NCI-H1105 (cell line): ENCODE results near the gene CISD2.
"Not testable (repeated sequence)": the region's sequence is repeated elsewhere in the genome, so short reads cannot be mapped to it uniquely, and the experiment has no call there.

Experiments
- DNase-seq: peaks from one replicate; lab custom pipeline; 2025; lab: John Stamatoyannopoulos, UW

Gene CISD2

DNA sequence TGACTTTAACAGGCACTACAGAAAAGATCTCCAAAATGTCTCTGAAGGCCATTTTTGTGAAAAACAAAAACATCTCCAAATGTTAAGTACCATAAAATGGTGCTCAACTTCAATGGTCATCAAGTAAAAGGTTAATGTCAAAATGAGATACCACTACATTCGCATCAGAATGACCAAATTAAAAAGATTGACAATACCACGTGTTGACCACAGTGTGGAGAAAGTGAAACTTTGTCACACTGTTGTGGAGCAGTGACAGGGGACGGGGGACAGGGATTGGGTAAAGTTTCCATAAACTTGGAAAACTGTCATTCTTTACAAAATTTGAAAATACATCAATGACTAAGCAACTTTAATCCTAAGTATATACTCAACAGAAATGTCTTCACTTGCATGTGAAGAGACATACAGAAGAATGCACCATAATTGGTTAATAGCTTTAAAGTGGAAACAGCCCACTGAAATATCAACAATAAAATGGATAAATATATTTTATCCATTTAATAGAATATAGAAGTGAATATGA is 19.1 kb upstream of the CISD2 start:
- no peak for DNase-seq

DNA sequence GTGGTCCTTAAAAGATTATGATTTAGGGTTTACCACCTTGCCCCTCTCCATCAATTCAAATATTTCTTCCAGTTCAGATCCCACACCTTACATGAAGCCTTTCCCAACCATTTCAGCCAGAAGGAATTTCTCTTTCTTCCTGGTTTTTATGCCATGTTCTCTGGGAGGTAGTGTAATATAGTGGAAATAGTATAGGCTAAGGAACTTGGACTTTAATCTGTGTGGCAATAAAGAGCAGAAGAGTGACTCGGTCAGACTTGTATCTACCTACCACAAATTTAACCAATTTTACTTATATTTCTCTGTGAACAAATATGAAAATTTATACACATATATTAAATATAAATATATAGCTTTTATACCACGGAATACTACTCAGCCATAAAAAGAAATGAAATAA is 18.4 kb upstream of the CISD2 start:
- DNase-seq: no peak

DNA sequence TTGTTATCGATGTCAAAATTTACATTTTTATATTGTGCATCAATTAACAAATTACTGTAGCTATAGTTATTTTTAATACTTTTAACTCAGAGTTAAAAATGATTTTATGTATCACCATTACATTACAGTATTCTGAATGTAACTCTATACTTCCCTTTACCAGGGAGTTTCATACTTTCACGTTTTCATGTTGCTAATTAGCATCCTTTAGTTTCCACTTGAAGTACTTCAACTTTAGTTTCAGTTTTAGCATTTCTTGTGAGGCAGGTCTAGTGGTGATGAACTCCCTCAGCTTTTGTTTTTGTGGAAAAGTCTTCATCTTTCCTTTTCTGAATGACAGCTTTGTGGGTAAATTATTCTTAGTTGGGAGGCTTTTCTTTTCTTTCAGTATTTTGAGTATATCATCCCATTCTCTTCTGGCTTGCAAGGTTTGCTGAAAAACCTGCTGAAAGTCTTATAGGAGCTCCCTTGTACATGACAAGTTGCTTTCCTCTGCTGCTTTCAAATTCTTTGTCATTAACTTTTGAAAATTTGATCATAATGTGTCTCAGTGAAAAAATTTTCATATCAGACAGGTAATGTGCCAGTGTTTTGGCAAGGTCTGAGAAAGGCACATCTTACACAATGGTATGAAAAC is 9.8 kb upstream of the CISD2 start:
- no peak for DNase-seq

DNA sequence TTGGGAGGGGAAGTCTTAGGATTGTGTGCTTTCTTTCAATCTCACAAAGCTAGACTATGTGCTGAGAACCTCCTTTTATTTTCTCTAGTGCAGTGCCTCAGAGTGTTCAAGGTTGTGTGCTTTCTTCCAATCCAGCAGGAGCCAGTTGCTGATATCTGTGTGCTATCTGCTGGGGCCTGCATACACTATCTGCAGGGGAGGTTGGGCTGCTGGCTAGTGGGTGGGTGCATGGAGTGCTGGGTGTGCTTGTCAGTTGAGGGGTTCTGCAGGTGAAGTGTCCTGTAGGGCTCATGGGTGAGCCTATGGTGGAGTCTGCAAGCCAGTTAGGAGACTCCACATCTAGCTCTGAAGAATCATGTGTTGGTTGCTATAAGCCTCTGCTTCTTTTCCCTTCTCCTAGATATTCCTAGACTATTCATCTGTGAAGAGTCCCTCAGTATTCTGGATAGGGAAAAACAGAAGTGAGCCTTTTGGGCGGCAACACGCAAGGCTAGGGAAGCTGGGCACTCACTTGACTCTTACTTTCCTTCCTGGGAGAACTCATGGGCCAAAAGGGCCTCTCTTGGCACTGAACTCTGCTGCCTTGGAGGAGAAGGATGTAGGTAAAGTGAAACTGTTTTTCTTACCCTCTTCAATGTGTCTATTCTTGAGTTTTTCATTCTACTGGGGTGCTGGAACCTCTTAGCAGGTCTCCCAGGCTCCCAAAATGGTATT is 8.0 kb upstream of the CISD2 start:
- DNase-seq: no peak

DNA sequence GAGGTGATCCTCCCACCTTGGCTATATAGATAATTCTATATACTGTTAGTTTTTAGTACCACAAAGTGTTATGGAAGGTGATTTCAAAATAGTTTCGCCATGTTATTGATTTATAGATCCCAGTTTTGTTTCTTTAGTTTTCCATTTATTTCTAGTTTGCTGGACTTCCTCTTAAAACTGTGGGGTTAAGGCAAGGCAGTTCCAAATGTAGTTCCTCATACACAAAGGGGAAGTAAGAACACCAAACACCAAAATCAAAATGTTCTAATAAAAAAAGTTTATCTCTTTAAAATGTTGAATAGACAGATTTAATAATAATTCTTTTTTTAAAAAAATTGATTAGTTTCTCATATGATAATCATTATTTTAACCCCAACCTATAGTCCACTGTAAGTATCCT is 6.8 kb upstream of the CISD2 start:
- DNase-seq: no peak

DNA sequence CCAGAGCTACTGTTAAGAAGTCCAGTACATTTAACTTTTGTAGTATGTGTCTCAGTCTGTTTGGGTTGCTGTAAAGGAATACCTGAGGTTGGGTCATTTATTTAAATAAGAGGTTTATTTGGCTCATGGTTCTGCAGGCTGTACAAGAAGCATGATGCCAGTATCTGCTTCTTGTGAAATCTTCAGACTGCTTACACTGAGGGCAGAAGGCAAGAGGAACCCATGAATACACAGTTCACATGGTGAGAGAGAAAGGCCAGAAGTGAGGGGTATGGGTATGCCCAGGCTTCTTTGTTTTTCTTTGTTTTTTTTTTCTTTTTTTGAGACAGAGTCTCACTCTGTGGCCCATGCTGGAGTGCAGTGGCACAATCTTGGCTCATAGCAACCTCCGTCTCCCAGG is 6.0 kb upstream of the CISD2 start:
- no peak for DNase-seq

DNA sequence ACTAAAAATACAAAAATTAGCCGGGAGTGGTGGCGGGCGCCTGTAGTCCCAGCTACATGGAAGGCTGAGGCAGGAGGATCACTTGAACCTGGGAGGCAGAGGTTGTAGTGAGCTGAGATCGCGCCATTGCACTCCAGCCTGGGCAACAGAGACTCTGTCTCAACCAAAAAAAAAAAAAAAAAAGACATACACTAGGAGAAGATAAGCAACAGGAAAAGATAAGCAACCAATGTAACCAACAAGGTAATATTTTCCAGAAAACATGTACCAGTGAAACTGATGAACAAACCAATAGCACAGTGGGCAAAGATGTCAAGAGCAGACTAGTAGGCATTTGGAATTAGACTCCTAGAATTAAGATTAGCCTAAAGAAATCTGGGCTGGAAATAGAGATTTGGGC is 3.5 kb upstream of the CISD2 start:
- not testable (repeated sequence) for DNase-seq

DNA sequence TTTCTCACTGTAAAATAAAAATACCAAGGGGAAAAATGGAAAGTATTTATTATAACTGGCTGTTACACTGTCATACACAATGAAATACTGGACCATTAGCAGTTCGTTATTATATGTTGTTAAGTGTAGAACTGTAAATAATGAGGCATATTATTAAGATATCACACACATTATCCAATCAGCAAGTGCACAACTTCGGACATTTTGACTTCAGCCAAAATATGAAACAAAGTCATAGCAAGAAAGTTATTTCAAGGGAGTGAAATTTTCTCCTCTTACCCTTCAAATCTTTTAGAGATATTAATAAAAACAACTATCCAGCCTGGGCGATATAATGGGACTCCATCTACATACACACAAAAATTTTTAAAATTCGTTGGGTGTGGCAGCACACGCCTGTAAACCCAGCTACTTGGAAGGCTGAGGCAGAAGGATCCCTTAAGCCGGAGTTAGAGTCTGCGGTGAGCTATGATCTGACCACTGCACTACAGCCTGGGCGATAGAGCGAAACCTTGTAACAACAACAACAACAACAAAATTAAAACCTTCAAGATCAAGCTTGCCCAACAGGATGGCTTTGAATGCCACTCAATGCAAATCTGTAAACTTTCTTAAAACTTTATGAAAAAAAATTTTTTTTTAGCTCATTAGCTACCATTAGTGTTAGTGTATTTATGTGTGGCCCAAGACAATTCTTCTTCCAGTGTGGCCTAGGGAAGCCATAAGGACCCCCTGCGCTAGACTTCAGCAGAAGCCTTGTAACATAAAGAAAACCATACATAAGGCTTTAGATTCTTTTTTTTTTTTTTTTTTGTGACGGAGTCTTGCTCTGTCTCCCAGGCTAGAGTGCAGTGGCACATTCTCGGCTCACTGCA is 1.3 kb upstream of the CISD2 start:
- DNase-seq: no peak

DNA sequence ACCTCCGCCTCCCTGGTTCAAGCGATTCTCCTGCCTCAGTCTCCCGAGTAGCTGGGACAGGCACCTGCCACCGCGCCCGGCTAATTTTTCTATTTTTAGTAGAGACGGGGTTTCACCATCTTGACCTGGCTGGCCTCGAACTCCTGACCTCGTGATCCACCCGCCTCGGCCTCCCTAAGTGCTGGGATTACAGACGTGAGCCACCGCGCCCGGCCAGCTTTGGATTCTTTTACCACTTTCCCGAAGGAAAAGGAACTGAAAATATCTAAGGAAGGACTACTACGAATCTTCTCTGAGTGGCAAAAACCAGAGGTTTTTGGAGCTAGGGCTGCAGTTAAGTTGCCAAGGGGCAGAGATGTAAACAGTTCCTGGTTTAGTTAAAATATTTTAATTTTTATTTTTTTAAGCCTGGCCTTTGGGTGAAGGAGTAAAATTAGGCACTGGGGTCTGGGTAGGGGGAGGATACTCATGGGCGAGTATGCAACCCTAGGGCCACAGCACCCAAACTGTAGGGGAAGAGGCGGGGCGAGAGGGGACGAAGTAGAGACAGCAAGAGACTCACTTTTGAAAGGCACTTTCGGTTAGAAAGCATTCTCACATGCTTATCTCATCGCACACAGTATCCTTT is 525 bp upstream of the CISD2 start:
- no peak for DNase-seq

DNA sequence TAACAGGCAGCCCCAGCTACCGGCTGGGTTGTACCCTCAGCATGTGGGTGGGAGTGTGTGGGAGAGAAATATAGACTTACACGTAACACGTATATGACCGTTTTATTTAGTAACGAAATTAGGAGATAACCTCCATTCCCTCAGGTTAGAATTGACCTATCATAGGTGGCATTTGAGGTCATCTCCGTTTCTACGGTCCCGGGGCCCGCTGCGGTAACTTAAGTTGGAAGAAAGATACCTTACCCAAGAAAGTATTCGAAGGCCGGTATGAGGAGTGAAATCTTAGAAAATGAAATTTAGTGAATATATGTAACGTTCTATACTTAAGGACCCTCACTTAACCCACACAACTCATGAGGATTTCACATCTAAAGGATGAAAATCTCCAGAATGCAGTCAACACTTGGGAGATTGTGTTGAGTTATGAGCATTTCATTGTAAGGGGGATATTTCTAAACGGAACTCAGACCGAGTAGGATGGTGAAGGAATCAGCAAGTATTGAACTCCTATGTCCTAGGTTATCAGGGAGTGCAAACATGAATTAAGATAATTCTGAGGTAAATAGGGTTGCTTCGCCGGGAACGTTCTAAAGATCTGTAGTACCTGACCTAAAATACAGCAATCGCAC is 891 bp downstream of the CISD2 start:
- DNase-seq: no peak

DNA sequence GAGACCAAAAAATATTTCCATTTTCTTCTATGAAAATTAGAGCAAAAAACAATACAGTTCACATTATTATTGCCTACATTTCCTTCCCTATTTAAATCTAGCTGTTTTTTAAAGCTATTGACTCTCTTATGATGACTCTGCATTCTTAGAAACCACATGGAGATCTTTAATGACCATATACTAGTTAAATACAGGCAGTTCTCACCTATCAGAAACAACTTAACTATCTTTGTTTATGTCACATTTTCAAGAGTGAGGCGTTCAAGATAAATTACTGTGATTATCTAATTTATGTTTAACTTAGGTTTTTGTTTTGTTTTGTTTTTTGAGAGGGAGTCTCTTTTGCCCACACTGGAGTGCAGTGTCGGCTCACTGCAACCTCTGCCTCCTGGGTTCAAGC is 3.0 kb downstream of the CISD2 start:
- DNase-seq: no peak

DNA sequence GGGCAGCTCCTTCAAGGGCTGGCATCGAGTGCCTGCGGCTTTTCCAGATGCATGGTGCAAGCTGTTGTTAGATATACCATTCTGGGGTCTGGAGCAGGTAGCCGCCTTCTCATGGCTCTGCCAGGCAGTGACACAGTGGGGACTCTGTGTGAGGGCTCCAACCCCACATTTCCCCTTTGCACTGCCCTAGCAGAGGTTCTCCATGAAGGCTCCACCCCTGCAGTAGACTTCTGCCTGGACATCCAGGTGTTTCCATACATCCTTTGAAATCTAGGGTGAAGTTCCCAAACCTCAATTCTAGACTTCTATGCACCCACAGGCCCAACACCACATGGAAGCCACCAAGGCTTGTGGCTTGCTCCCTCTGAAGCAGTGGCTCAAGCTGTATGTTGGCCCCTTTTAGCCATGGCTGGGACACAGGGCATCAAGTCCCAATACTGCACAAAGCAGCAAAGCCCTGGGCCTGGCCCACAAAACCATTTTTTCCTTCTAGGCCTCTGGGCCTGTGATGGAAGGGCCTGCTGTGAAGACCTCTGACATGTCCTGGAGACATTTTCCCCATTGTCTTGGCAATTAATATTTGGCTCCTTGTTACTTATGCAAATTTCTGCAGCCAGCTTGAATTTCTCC is 8.8 kb downstream of the CISD2 start:
- not testable (repeated sequence) for DNase-seq

DNA sequence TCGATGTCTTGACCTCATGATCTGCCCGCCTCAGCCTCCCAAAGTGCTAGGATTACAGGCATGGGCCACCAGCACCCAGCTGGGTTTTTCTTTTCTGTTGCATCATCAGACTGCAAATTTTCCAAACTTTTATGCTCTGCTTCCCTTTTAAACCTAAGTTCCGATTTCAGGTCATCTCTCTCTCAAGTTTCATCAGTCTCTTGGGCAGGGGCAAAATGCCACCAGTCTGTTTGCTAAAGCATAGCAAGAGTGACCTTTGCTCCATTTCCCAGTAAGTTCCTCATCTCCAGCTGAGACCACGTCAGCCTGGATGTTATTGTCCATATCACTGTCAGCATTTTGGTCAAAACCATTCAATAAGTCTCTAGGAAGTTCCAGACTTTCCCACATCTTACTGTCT is 9.6 kb downstream of the CISD2 start:
- not testable (repeated sequence) for DNase-seq

DNA sequence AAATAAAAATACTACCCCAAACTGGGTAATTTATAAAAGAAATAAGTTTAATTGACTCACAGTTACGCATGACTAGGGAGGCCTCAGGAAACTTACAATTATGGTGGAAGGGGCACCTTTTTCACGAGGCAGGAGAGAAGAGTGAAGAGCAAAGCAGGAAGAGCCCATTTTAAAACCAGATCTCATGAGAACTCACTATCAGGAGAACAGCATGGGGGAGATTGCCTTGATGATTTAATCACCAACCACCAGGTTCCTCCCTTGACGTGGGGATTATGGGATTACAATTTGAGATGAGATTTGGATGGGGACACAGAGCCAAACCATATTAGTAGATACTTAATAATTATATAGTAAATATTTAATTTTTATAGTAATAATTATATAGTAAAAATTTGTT is 10.1 kb downstream of the CISD2 start:
- no peak for DNase-seq

DNA sequence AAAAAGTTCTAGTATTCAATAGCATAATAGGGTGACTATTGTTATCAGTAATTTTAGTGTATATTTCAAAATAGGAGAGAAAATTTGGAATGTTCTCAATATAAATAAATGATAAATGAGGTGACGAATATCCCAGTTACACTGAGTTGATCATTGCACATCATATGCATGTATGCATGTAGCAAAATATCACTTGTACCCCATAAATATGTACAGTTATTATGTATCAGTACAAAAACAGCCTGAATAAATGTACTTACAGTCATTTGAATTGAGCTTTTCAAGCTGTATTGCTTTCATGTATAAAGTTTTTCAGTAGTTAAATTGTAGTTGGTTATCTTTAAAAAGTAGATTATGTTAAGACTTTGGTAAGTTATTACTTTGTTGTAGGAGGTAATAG is 12.6 kb downstream of the CISD2 start:
- no peak for DNase-seq

DNA sequence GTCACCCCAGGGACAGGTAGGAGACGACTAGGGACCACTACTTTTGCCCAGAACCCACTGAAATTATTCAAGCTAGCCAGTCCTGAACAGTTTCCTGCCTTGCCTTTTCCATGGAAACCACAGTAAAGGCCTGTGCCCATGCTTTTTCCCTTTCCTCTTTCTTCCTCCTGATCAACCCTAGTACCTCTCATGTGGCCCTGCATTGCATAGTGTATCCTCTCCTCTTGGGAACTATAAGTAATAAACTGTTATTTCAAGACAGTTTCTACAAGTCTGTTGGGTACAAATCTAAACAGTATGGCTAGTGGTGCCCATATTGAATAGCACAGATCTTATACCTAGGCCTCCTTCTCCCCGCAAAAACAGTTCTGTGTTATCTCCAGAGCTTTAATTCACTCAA is 14.5 kb downstream of the CISD2 start:
- no peak for DNase-seq

DNA sequence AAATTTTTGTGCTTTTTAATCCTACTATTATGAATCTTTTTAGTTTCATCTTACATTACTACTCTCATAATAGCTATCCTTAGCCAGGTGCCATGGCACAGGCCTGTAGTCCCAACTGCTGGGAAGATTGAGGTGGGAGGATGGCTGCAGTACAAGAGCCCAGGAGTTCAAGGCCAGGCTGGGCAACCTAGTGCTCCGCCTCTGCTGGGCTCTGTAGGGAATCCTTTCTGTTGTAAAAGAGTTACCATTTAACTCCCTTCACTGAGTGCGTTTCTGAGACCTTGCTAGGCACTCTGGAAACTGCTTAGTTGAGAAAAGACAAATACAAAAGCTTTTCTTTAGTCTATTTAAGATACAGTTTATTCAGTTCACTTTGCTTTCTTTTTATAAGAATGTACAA is 19.8 kb downstream of the CISD2 start:
- DNase-seq: not testable (repeated sequence)

DNA sequence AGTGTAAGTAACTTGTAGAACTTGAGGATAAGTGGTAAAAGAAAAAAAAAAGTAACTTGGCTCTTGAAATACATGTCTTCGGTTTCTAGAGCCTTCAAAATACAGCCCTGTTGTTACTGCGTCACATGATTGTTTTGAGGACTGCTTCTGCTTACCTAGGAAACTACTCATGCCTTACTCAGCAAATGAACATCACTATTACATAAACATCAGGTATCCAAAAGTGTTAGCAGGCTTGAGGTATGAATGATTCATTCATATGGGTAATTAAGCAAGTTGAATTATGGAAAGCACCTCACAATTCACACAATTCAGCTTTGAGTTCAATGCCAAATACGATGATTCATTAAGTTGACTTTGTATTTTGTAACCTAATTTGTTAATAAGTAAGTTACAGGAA is 21.1 kb downstream of the CISD2 start:
- not testable (repeated sequence) for DNase-seq

DNA sequence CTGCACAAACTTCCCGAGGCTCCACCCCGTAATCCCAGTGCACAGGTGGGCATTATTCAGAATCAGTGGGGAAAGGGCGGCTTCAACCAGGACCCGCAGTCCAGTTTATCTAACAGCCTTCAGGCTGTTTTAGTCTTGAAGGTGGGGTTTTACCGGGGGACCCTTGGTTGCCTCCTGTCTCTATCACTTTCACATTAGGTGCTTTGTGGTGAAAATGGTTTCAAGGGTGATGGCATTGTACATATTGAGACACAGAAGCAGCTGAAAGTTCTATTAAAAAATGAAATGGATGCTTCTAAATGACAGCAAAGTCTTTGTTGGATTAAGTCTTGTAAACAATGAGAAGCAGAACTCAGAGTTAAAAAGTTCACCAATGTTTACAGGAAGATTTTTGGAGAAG is 27.8 kb downstream of the CISD2 start:
- not testable (repeated sequence) for DNase-seq

DNA sequence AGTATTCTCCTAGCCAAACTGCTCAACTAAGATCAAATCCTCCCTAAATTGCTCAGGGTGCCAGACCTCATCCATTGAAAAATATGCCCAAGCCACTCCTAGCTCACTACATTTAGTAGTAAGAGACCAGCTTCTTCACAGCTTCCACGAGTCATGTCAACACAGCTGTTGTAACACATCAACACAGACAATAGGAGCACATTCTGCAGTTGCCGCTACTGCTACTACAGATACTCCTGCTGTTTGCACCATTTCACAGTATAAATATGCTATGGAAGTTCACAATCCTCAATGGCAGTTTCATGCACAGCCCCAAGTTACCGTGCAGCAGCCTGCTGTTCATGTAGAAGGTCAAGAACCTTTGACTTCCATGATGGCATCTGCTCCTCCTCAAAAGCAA is 28.8 kb downstream of the CISD2 start:
- DNase-seq: not testable (repeated sequence)

DNA sequence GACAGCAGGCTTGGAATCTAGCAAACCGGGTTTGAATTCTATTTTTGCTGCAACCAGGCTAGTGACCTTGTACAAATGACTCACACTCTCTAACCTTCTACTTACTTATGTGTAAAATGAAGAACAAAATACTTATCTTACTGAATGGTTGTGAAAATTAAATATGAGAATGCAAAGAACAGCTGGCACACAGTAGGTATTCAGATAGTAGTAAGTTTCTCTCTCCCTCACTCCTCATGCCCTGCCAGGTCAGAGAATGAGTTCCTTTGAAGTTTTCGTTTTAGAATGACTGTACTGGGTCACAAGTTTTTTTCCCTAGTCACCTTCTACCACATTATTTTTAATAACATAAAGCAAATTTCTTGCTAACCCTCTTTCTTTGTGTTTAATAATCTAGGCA is 33.0 kb downstream of the CISD2 start:
- no peak for DNase-seq
